GM18498 (cell line): ENCODE data around the gene ZNF486.
"Not testable (repeated sequence)": the region's sequence is repeated elsewhere in the genome, so short reads cannot be mapped to it uniquely, and the experiment has no call there.

Experiments
- ATAC-seq: cut with Tn5 transposase; IDR thresholded peaks from one replicate; pipeline ENCODE4 v1.9.1; 2021; ENCODE audit warnings: mild to moderate bottlenecking, moderate library complexity; ENCODE audit not compliant: unreplicated experiment

ZNF486 gene

DNA sequence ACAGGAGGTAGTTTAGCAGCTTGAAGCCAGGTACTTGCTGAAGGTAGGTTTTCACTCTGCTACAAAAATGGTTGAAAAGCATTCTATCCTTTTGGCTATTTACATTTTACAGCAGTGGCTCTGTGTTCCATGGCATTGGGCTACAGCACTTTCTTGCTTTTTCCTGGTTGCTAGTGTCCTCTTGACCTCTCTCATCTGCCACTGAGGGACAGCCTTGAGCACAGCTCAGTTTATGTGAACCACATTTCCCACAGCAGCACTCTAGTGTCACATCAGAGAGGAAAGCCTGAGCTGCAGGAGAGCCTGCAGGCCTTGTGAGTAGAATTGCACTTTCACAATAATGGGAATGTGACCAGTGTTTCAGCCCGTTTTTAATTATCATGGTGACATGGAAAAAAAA is 54.6 kb downstream of the ZNF486 start:
- ATAC-seq: not testable (repeated sequence)

DNA sequence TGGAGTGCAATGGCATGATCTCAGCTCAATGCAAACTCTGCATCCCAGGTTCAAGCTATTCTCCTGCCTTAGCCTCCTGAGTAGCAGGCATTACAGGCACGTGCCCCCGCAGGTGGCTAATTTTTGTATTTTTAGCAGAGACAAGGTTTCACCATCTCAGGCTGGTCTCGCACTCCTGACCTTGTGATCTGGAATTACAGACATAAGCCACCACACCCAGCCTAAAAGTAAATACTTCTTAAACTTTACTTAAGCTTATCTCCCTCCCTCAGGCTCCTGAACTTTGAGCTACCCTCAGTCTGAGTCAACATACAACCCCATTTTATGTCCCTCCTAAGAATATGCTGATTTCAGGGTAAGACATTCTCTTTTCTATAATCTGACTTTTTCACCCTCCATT is 66.1 kb downstream of the ZNF486 start:
- no peak for ATAC-seq

DNA sequence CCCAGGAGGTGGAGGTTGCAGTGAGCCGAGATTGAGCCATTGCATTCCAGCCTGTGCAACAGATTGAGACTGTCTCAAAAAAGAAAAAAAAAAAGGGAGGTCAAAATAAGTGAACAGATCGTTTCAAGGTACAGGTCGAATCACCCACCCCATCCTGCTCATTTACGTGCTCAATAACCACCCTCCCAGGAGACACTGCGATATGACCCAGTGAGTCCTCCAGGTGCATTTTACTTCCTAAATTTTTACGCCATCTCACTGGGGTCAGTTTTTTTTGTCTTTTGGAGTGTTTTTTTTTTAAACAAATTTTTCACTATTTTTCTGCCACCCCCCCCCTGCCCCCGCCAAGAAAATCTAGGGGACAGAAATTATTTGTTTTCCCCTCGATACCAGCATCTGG is 68.1 kb downstream of the ZNF486 start:
- no peak for ATAC-seq

DNA sequence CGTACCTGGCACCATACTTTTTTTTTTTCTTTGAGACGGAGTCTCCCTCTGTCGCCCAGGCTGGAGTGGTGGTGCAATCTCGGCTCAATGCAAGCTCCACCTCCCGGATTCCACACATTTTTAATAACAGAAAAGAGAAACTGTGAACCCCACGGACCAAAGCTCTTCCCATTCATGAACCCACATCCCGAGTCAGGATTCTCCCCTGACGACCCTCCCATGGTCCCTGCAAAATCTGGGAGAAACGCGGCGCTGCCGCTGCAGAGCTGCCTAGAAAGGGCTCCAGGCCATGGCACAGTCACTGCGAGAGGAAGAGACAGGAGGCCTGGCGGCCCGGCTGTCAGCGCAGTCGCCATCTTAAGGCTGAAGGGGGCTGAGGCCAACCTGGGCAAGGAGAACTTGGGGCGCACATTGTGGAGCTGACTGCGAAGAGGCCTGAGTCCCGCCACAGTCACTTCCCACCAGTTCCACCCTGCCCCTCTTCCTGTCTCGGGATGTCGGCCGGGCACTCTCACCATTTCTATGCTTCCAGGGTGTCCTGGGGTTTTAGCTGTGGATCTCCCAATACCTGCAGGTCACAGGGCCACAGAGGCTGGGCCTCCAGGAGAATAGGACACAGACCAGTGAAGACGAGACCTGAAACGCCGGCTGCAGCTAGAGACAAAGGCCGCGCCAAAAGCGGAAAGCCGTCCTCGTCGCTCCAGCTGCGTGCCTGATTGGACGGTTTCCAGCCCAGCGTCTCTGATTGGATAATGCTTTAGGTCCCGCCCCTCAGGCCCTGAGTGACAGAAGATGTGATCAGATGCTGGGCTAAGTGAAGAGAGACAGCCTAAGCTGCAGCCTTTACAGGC is 71.0 kb downstream of the ZNF486 start:
- peak; percentile 83 for ATAC-seq

DNA sequence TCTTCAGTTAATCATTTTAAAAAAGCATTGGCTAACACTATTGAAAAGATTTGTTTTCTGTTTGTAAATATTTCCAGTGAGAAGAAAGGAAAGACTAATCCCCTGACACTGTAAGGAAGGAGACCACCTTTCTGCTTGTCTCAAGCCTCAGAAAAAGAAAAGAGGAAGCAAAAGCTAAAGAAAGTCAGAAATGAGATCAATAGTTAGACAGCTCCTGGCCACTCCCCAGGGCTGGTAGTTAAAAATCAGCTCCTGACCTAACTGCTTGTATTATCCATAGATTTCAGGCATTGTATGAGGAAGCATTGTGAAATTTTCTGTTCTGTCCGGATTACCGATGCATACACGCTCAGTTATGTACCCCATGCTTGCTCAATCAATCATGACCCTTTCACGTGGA is 76.6 kb downstream of the ZNF486 start:
- ATAC-seq: no peak

DNA sequence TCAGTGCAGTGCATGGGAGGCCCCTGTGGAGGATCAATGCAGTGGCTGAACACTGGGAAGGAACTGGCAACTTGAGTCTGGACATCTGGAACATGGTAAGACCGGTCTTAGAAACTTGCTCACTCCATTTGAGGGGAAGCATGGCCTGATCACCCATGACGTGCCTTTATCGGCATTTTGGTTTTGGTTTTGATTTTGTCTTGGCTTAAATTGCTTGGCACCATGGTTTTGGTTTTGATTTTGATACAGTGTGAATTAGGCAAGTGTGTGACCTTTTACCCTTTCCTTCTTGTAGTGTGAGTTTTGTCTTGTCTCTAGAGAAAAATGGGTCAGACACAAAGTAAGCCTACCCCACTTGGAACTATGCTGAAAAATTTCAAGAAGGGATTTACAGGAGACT is 77.3 kb downstream of the ZNF486 start:
- no peak for ATAC-seq

DNA sequence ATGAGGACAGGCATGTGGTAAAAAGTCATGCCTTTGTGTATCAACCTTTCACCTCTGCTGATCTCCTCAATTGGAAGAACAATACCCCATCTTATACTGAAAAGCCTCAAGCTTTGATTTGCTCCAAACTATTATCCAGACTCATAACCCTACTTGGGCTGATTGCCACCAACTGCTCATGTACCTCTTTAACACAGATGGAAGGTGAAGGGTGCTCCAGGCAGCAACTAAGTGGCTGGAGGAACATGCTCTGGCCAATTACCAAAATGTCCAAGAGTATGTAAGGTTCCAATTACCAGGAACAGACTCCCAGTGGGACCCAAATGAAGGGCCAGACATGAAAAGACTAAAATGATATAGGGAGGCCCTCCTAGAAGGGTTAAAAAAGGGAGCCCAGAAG is 78.3 kb downstream of the ZNF486 start:
- no peak for ATAC-seq

DNA sequence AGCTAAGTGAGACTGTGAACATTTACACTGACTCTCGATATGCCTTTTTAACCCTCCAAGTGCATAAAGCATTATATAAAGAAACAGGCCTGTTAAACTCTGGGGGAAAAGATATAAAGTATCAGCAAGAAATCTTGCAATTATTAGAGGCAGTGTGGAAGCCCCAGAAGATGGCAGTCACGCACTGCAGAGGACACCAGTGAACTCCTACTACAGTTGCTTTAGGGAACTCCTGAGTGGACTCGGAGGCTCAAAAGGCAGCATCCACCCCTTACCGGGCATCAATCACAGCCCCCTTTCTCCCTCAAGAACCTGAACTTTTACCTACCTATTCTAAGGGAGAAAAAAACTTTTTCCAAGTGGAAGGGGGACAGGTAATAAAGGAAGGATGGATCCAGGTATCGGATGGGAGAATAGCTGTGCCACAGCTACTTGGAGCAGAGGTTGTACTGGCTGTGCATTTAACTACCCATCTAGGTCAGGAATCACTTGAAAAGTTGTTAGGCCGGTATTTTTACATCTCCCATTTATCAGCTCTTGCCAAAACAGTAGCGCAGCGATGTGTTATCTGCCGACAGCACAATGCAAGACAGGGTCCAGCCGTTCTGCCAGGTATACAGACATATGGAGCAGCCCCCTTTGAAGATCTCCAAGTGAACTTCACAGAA is 80.1 kb downstream of the ZNF486 start:
- ATAC-seq: no peak

DNA sequence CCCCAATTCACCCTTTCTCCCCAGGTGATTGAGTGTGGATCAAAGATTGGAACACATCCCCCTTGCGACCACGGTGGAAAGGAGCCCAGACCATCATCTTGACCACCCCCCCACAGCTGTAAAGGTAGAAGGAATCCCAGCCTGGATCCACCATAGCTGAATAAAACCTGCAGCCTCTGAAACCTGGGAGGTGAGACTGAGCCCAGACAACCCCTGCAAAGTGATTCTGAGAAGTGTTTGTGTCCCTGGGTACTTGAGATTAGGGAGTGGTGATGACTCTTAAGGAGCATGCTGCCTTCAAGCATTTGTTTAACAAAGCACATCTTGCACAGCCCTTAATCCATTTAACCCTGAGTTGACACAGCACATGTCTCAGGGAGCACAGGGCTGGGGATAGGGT is 81.2 kb downstream of the ZNF486 start:
- not testable (repeated sequence) for ATAC-seq
